Pancreas (tissue), 10 donors: ENCODE data around the gene TMEM255B. TPM values are rescaled to one million over a fixed set of nuclear protein-coding genes. Genes with fewer than 3 reads are reported as not detected.

ENCODE experiments used
- ATAC-seq, 4 donors: fragments of 200-7000 bp; cut with Tn5 transposase; one replicate each; pipeline versions ENCODE4 v1.8.0 to v1.9.1; 2020; ENCODE audit warnings: mild to moderate bottlenecking in 4 of 4, moderate library complexity in 4 of 4
- DNase-seq, 6 donors: peaks; one replicate each; pipeline ENCODE4 v3.0.0-alpha.2; 2020
- FAIRE-seq: peaks from 2 replicates; lab custom pipeline; 2012; peaks lifted over from hg19 to GRCh38; lab: Jason Lieb, UNC
- H3K27ac ChIP-seq, 4 donors: fragments of 200-600 bp; sonication (generic); 1 replicate in 3 of 4; 2 replicates in 1 of 4; pipeline versions ENCODE4 v1.5.0 to v1.8.0; 2020
- H3K27me3 ChIP-seq, 4 donors: fragments of 200-600 bp; one replicate each; pipeline ENCODE4 v1.8.0; 2021
- H3K36me3 ChIP-seq, 3 donors: fragments of 200-600 bp; sonication (generic) in 1 of 3; one replicate each; pipeline versions ENCODE4 v1.5.0 to v1.8.0; 2020 to 2021
- H3K4me1 ChIP-seq, 3 donors: fragments of 200-600 bp; one replicate each; pipeline ENCODE4 v1.8.0; 2021
- H3K4me3 ChIP-seq, 4 donors: fragments of 200-600 bp; sonication (generic) in 2 of 4; one replicate each; pipeline versions ENCODE4 v1.5.0 to v1.8.0; 2020 to 2021
- H3K9me3 ChIP-seq, 4 donors: fragments of 200-600 bp; one replicate each; pipeline ENCODE4 v1.8.0; 2021
- CTCF ChIP-seq, 4 donors: fragments of 200-600 bp; sonication (generic) in 3 of 4; IDR thresholded peaks; one replicate each; pipeline versions ENCODE4 v1.5.0 to v1.8.0; 2021; ENCODE audit warnings: antibody characterized with exemption in 4 of 4
- WGBS, 2 donors: extraction: QIAGEN DNeasy Blood & Tissue Kit; methylation state at CpG; one replicate each; pipeline ENCODE4 v1.1.7; 2013; 5-methylcytosine and 5-hydroxymethylcytosine counted together
- intact Hi-C, 3 donors: fragments of 100-400 bp; cut with DNase I; formaldehyde crosslinking; loops; one replicate each; pipeline versions ENCODE4 v1.11.1 to v1.14.2; 2022
- polyA plus RNA-seq, 2 donors: library from polyadenylated mRNA; stranded (reverse); fragments of 200-250 nt; gene quantifications; one replicate each; pipeline ENCODE4 v1.2.3, GENCODE V29; 2013
- total RNA-seq, 6 donors: library from RNA; stranded (reverse); fragmentation: NEBNext Ultra II Directional in 4 of 6; extraction: Animal tissue kit (Norgen Biotek cat#: 25700) in 4 of 6; gene quantifications; one replicate each; pipeline versions ENCODE4 v1.2.1 to v1.2.4, GENCODE V29; 2021 to 2023
- donor health status: healthy with polysubstance abuse.
- donor health status: DM: no; HTN: no; CAD: no; lungs with moderate emphysema.
- donor health status: DM: no; HTN: no; CAD: no.
- donor health status: control.
- donor health status: control.
- donor health status: Bipolar disorder and iron deficiency.
- donor health status: DM: yes; HTN: yes; CAD: no.
- donor health status: DM: no; HTN: no; CAD: no.
- donor health status: DM: no; HTN: no; CAD: no.
- donor health status: DM: yes; HTN: yes; CAD: no.

Gene TMEM255B
- total and polyA plus RNA-seq, 8 donors: 1.8 to 17.9 (median 4.4) TPM

DNA sequence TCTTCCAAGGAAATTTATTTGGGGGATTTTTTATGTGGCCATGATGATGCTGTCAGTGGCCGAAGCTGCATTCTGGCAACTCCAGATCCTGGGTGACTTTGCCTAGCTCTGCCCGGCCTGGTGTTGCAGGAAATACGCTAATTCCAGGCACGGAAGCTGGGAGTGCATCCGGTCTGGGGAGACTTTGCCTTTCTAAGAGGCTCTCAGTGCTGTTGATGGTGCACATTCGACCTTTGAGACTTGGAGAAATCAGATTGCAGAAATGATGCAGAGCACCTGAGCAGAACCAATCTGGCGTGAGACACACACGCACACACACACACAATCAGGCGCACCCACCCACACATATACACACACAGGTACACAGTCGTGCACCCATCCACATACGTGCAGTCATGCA, 5.9 kb upstream of the TMEM255B start:
- no peak overlapping the region for H3K27ac ChIP-seq
- no peak for TF ChIP-seq CTCF (IDR thresholded peaks at IDR 0.05)
- peaks cover under 1 to 7% (median 5%) of the 10 kb centered on the region in 3 donors for H3K4me1 ChIP-seq
- H3K9me3 ChIP-seq: no peaks in the 10 kb centered on the region
- 65 to 82% methylated on average over 11 of the region's 11 CpGs for WGBS, 2 donors
- no peaks in the 10 kb centered on the region for H3K27me3 ChIP-seq
- intact Hi-C loops: no loop called here
- DNase-seq: no peak
- no peak overlapping the region for H3K4me3 ChIP-seq
- FAIRE-seq: no peak
- no peak for ATAC-seq
- no peaks in the 10 kb centered on the region for H3K36me3 ChIP-seq

- 66 to 77% methylated on average over 7 of the region's 7 CpGs for WGBS, 2 donors
- ATAC-seq (no peak), FAIRE-seq (no peak), DNase-seq (peak in 1 of 6 donors; percentile 29)
- H3K27me3 ChIP-seq: no peaks in the 10 kb centered on the region
- H3K27ac ChIP-seq: no peak overlapping the region
- intact Hi-C loops: no loop called here
- no peaks in the 10 kb centered on the region for H3K9me3 ChIP-seq
- H3K36me3 ChIP-seq: no peaks in the 10 kb centered on the region
- H3K4me3 ChIP-seq: no peak overlapping the region
- H3K4me1 ChIP-seq: peaks cover 4 to 13% (median 9%) of the 10 kb centered on the region in 3 donors
- TF ChIP-seq CTCF (IDR thresholded peaks at IDR 0.05): no peak
These were observed 4.8 kb upstream of the TMEM255B start for GRCh38 chr13:113754242-113754641.

DNA sequence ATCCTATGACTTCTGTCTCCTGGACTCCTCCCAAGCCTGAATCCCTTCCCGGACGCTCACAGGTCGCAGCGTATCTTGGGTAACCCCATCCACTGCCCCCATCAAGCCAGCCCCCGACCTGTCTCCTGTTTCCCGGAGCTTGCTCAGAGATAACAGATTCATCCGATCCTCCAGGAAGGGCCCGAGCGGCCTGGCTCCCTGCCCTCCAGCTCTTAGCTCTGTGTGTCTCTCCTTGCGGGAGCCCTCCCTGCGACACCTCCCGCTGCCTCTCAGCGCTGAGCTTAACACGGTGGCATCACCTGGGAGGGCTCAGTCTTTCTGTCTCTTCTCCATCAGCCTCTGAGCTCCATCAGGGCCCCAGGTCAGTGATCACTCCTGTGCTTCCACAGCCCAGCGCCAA, 4.3 kb upstream of the TMEM255B start:
- Histone ChIP-seq H3K27me3 (no peaks in the 10 kb centered on the region), H3K36me3 (no peaks in the 10 kb centered on the region), H3K4me3 (no peak overlapping the region), H3K9me3 (no peaks in the 10 kb centered on the region), H3K27ac (no peak overlapping the region), H3K4me1 (peaks cover 4 to 13% (median 9%) of the 10 kb centered on the region in 3 donors)
- no peak for TF ChIP-seq CTCF (IDR thresholded peaks at IDR 0.05)
- WGBS, 2 donors: 77 to 83% methylated on average over 15 of the region's 15 CpGs
- no peak for FAIRE-seq
- intact Hi-C loops: no loop called here
- DNase-seq: peak in 1 of 6 donors; percentile 43
- ATAC-seq: no peak

DNA sequence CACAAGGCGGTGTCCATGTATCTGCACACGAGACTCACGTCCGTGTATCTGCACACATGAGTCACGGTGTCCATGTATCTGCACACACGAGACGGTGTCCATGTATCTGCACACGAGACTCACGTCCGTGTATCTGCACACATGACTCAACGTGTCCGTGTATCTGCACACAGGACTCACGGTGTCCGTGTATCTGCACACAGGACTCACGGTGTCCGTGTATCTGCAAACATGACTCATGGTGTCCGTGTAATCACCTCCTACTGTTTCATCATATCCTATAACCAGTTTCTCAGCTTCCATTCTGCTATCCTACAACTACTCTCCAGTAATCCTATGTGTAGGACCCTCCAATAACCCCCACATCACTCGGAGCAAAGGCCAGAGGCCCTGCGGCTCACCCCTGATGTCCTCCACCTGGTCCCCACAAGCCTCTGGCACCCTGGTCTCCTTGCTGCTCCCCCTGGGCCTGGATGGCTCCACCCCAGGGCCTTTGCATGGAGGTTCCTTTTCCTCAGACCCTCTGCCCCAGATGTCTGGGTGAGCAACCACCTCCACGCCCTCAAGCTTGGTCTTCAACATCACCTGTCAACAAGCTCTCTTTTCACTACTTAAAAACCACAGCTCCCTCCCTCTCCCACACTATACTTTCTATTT, 2.5 kb upstream of the TMEM255B start:
- TF ChIP-seq CTCF (IDR thresholded peaks at IDR 0.05): no peak
- 85 to 94% methylated on average over 20 of the region's 20 CpGs for WGBS, 2 donors
- Histone ChIP-seq H3K4me1 (peaks cover 4 to 13% (median 9%) of the 10 kb centered on the region in 3 donors), H3K4me3 (no peak overlapping the region), H3K9me3 (no peaks in the 10 kb centered on the region), H3K27ac (no peak overlapping the region), H3K27me3 (peaks cover 0 to 5% (median 0%) of the 10 kb centered on the region in 4 donors), H3K36me3 (no peaks in the 10 kb centered on the region)
- ATAC-seq (no peak), FAIRE-seq (no peak), DNase-seq (peak in 1 of 6 donors; percentile 40)
- intact Hi-C loops: no loop called here

DNA sequence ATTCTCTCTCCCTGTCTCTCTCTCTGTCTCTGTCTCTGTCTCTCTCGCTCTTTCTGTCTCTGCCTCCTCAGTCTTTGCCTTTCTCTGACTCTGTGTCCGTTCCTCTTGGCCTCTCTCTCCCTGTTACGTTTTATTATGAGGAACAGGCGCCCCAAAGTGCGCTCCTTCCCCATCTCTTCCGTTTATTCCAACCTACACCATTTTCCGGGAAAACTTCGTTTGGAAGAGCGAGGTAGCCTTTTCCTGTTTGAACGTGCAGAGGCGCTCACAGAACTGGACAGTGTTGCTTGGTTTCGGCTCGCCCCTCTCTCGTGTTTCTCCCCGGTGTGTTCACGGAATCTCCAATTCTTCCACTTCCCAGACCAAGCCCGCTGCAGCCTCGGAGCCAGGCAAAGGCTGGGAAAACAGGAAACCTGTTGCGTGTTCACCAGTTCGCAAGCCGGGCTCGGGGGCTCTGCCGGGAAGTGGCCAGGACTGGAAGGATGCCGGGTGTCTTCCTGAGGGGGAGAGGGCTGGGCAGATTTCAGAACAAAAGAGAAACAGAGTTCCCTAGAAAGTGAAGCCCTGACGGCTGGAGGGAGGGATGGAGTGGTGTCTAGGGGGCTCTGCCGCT, 605 bp downstream of the TMEM255B start:
- no peaks in the 10 kb centered on the region for H3K9me3 ChIP-seq
- ATAC-seq: peak in 3 of 4 donors; percentile 10 to 30 (median 10)
- peak in 2 of 6 donors; percentile 61 to 63 for DNase-seq
- TF ChIP-seq CTCF (IDR thresholded peaks at IDR 0.05): no peak
- intact Hi-C loops: no loop called here
- no peak for FAIRE-seq
- peak overlapping the region; percentile 58 to 78 (median 67) for H3K4me3 ChIP-seq
- H3K27ac ChIP-seq: peak overlapping the region in 2 of 4 donors; percentile 73
- peaks cover 4 to 13% (median 9%) of the 10 kb centered on the region in 3 donors for H3K4me1 ChIP-seq
- H3K27me3 ChIP-seq: peaks cover 0 to 5% (median 0%) of the 10 kb centered on the region in 4 donors
- no peaks in the 10 kb centered on the region for H3K36me3 ChIP-seq
- WGBS, 2 donors: 3% methylated on average over 26 of the region's 26 CpGs
